Endothelial cell of umbilical vein (primary cell): ENCODE measurements around the gene EEF1AKMT1. TPM values are rescaled to one million over a fixed set of nuclear protein-coding genes. Genes with fewer than 3 reads are reported as not detected.

Source experiments
- BruUV-seq: library from RNA; stranded (reverse); fragments of 400-500 nt; replicated peaks from 2 replicates; lab custom pipeline; 2021; lab: Mats Ljungman, UMichigan
- CTCF ChIA-PET: fragments of 300-600, 350-600 bp; sonication (Branson Sonifier 250); formaldehyde crosslinking; loops from one replicate; lab custom pipeline; 2021; ENCODE audit warnings: antibody characterized with exemption, inconsistent platforms; lab: Charles Lee
- POLR2A ChIA-PET: fragments of 300-600, 350-600 bp; sonication (Branson Sonifier 250); formaldehyde crosslinking; loops from one replicate; lab custom pipeline; 2021; ENCODE audit warnings: antibody characterized with exemption, inconsistent platforms; lab: Charles Lee
- DNase-seq: peaks from one replicate; pipeline ENCODE4 v3.0.0-alpha.2; 2011; ENCODE audit warnings: low read depth, low spot score
- FAIRE-seq: peaks from 2 replicates; lab custom pipeline; 2011; peaks lifted over from hg19 to GRCh38; lab: Jason Lieb, UNC
- H2AFZ ChIP-seq: 2 replicates; pipeline ENCODE4 v1.6.0; 2012; ENCODE audit warnings: low read depth, low read length, control low read depth, inconsistent platforms
- H3K27ac ChIP-seq: 2 replicates; pipeline ENCODE4 v1.5.1; 2011; ENCODE audit warnings: low read depth, mild to moderate bottlenecking, control low read depth, low read length, moderate library complexity; ENCODE audit not compliant: insufficient read depth
- H3K27me3 ChIP-seq, 2 experiments: 2 replicates each; pipeline versions ENCODE4 v1.6.0 to v1.6.1; 2011; ENCODE audit warnings: low read length in 2 of 2, mixed read lengths in 1 of 2; ENCODE audit not compliant: control insufficient read depth in 2 of 2, insufficient read depth in 2 of 2
- H3K36me3 ChIP-seq, 2 experiments: 2 replicates in 1 of 2; 3 replicates in 1 of 2; pipeline ENCODE4 v1.5.1; 2011; ENCODE audit warnings: low read length in 2 of 2, mild to moderate bottlenecking in 1 of 2, moderate library complexity in 1 of 2; ENCODE audit not compliant: control insufficient read depth in 2 of 2, insufficient read depth in 2 of 2; ENCODE audit errors: extremely low read depth in 1 of 2
- H3K4me1 ChIP-seq: 3 replicates; pipeline ENCODE4 v1.5.1; 2011; ENCODE audit warnings: mild to moderate bottlenecking, low read length; ENCODE audit not compliant: control insufficient read depth, insufficient read depth; ENCODE audit errors: extremely low read depth
- H3K4me2 ChIP-seq: 2 replicates; pipeline ENCODE4 v1.6.1; 2011; ENCODE audit warnings: low read length, control low read depth, mixed read lengths; ENCODE audit not compliant: insufficient read depth
- H3K4me3 ChIP-seq, 3 experiments: fragments of 200-600 bp in 1 of 3; sonication (generic), shearing (Covaris generic) in 1 of 3; replicated peaks in 1 of 3; 2 replicates each; pipeline ENCODE4 v1.5.1; 2011 to 2016; ENCODE audit warnings: control low read depth in 3 of 3, low read length in 3 of 3, mild to moderate bottlenecking in 2 of 3, inconsistent platforms in 1 of 3, low read depth in 1 of 3, moderate library complexity in 1 of 3; ENCODE audit not compliant: insufficient read depth in 1 of 3
- H3K79me2 ChIP-seq: 2 replicates; pipeline ENCODE4 v1.6.0; 2012; ENCODE audit warnings: low read length, inconsistent platforms; ENCODE audit not compliant: control insufficient read depth, insufficient read depth
- H3K9ac ChIP-seq: replicated peaks from 2 replicates; pipeline ENCODE3; 2011; ENCODE audit warnings: low read length, control low read depth; ENCODE audit not compliant: insufficient read depth; ENCODE audit errors: extremely low read depth
- H3K9me1 ChIP-seq: replicated peaks from 3 replicates; pipeline ENCODE4 v1.6.0; 2011; ENCODE audit warnings: mild to moderate bottlenecking, low read length; ENCODE audit not compliant: control insufficient read depth, insufficient read depth; ENCODE audit errors: extremely low read depth
- H3K9me3 ChIP-seq: replicated peaks from 2 replicates; pipeline ENCODE4 v1.5.1; 2012; ENCODE audit warnings: low read length, inconsistent platforms; ENCODE audit not compliant: control insufficient read depth, insufficient read depth
- H4K20me1 ChIP-seq: replicated peaks from 2 replicates; pipeline ENCODE3; 2011; ENCODE audit warnings: mild to moderate bottlenecking, low read length; ENCODE audit not compliant: control insufficient read depth, insufficient read depth; ENCODE audit errors: extremely low read depth
- CTCF ChIP-seq, 2 donors: IDR thresholded peaks; 1 replicate in 1 of 2; 2 replicates in 1 of 2; pipeline ENCODE4 v1.5.1; 2011; ENCODE audit warnings: low read length in 2 of 2, mild to moderate bottlenecking in 2 of 2, moderate library complexity in 2 of 2, control low read depth in 1 of 2, inconsistent platforms in 1 of 2, low read depth in 1 of 2; ENCODE audit not compliant: insufficient read depth in 1 of 2; ENCODE audit errors: extremely low read depth in 1 of 2
- EZH2 ChIP-seq: IDR thresholded peaks from 2 replicates; pipeline ENCODE4 v1.6.1; 2012; ENCODE audit warnings: borderline replicate concordance, low read depth, mild to moderate bottlenecking, moderate library complexity, low read length, inconsistent platforms; ENCODE audit not compliant: severe bottlenecking
- FOS ChIP-seq: IDR thresholded peaks from 2 replicates; pipeline ENCODE4 v1.6.1; 2011; ENCODE audit warnings: mild to moderate bottlenecking, low read length, moderate library complexity, borderline replicate concordance; ENCODE audit not compliant: insufficient read depth
- GATA2 ChIP-seq: IDR thresholded peaks from 2 replicates; pipeline ENCODE4 v1.7.0; 2011; ENCODE audit warnings: low read depth, mild to moderate bottlenecking, moderate library complexity, mixed read lengths, low read length; ENCODE audit not compliant: insufficient read length, insufficient read depth
- JUN ChIP-seq: IDR thresholded peaks from 2 replicates; pipeline ENCODE4 v1.6.1; 2011; ENCODE audit warnings: borderline replicate concordance, low read depth; ENCODE audit not compliant: insufficient read length, insufficient read depth
- MYC ChIP-seq: IDR thresholded peaks from one replicate; pipeline ENCODE4 v1.6.1; 2011; ENCODE audit warnings: mild to moderate bottlenecking, low read depth, low read length
- POLR2A ChIP-seq: IDR thresholded peaks from 2 replicates; pipeline ENCODE4 v1.6.1; 2012; ENCODE audit warnings: low read depth, mild to moderate bottlenecking, control low read depth, low read length
- POLR2AphosphoS5 ChIP-seq: IDR thresholded peaks from 2 replicates; pipeline ENCODE4 v1.6.1; 2012; ENCODE audit warnings: low read depth, mild to moderate bottlenecking, control low read depth, low read length, moderate library complexity; ENCODE audit not compliant: insufficient read depth
- dilution Hi-C: fragments of 300-500 bp; cut with MboI; formaldehyde crosslinking; loops from one replicate; pipeline ENCODE4 v1.15.0; 2019; ENCODE audit warnings: low sequenced_read_pairs; ENCODE audit not compliant: extremely low pct_ligation_motif_present
- intact Hi-C: fragments of 100-400 bp; cut with micrococcal nuclease; formaldehyde crosslinking; loops from one replicate; pipeline ENCODE4 v1.10.0; 2022
- polyA plus RNA-seq, 4 experiments: library from polyadenylated mRNA; depleted of rRNA in 3 of 4; stranded (reverse) in 3 of 4; unstranded in 1 of 4; fragments of >200 nt; gene quantifications; 2 replicates each; pipeline versions ENCODE4 v1.2.1 to v1.2.3, GENCODE V29; 2011 to 2012; ENCODE audit warnings: missing spikeins in 1 of 4
- total RNA-seq: library from RNA; stranded (reverse); gene quantifications from 2 replicates; pipeline ENCODE4 v1.2.3, GENCODE V29; 2021
- TF ChIP-seq, protein P1 (sequence below): IDR thresholded peaks from 2 replicates; pipeline ENCODE4 v1.6.1; 2011; ENCODE audit not compliant: insufficient read depth, insufficient read length

The EEF1AKMT1 gene
- total and polyA plus RNA-seq, 2 donors (not counting 3 experiments of a cell fraction or from before 2014, with no cell fraction given) = 9.0 to 11.1 TPM

GRCh38 chr13:20779405-20779804 is 5.6 kb upstream of the EEF1AKMT1 start:
- Histone ChIP-seq H3K9me1 (no peaks in the 10 kb centered on the region), H3K9me3 (no peaks in the 10 kb centered on the region), H3K79me2 (no peaks in the 10 kb centered on the region), H3K9ac (no peak overlapping the region), H3K27me3 (no peaks in the 10 kb centered on the region), H4K20me1 (no peaks in the 10 kb centered on the region), H3K4me1 (no peaks in the 10 kb centered on the region), H3K4me2 (no peak overlapping the region), H2AFZ (no peak overlapping the region), H3K36me3 (no peaks in the 10 kb centered on the region), H3K27ac (no peak overlapping the region), H3K4me3 (no peak overlapping the region)
- ChIA-PET CTCF (interaction anchor here (1.3 kb wide), 1 partner anchor 8 kb away, joined by 4 read pairs; no protein-coding TSS in a partner anchor), POLR2A (no interaction called here)
- dilution Hi-C loops (no loop called here), intact Hi-C loops (loop anchor here (5.0 to 10.0 kb wide), 2 partner anchors 282 to 285 kb away; partner anchors contain the start of gene LATS2)
- no TSS peak for BruUV-seq
- TF ChIP-seq, protein P1, sequence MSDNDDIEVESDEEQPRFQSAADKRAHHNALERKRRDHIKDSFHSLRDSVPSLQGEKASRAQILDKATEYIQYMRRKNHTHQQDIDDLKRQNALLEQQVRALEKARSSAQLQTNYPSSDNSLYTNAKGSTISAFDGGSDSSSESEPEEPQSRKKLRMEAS = no peak
- TF ChIP-seq POLR2AphosphoS5 = no peak
- TF ChIP-seq GATA2 = no peak
- TF ChIP-seq JUN = no peak
- no peak for TF ChIP-seq POLR2A
- no peak for TF ChIP-seq FOS
- no peak for TF ChIP-seq MYC
- TF ChIP-seq CTCF (IDR thresholded peaks at IDR 0.05; ENCODE audit: extremely low read depth in 1 of 2, insufficient read depth in 1 of 2, low read depth in 1 of 2, low read length in 2 of 2) = no peak
- no peak for TF ChIP-seq EZH2
- FAIRE-seq = no peak
- no peak for DNase-seq
